Spinal cord (tissue), 10 donors: ENCODE measurements around the gene JPH2. TPM values are rescaled to one million over a fixed set of nuclear protein-coding genes. Genes with fewer than 3 reads are reported as not detected.

Source experiments
- DNase-seq, 6 donors: peaks; one replicate each; pipeline versions ENCODE4 v3.0.0 to v3.0.0-alpha.2; 2013 to 2015; ENCODE audit warnings: low spot score in 6 of 6, low read depth in 4 of 6
- H3K27ac ChIP-seq: one replicate; pipeline ENCODE4 v1.5.1; 2013; ENCODE audit warnings: low read depth, low read length, control low read depth
- H3K27me3 ChIP-seq: one replicate; pipeline ENCODE4 v1.6.1; 2013; ENCODE audit warnings: low read length; ENCODE audit not compliant: control insufficient read depth, insufficient read depth
- H3K36me3 ChIP-seq: one replicate; pipeline ENCODE4 v1.6.1; 2013; ENCODE audit warnings: low read length; ENCODE audit not compliant: control insufficient read depth, insufficient read depth
- H3K4me1 ChIP-seq: one replicate; pipeline ENCODE4 v1.6.1; 2013; ENCODE audit warnings: low read length; ENCODE audit not compliant: control insufficient read depth, insufficient read depth
- H3K4me3 ChIP-seq: one replicate; pipeline ENCODE4 v1.5.1; 2013; ENCODE audit warnings: low read depth, low read length, control low read depth
- H3K9me3 ChIP-seq: one replicate; pipeline ENCODE4 v1.6.1; 2013; ENCODE audit warnings: low read length; ENCODE audit not compliant: control insufficient read depth, insufficient read depth
- WGBS: methylation state at CpG from one replicate; pipeline ENCODE4 v1.1.5; 2013; ENCODE audit warnings: missing lambda C conversion rate; ENCODE audit not compliant: insufficient coverage; 5-methylcytosine and 5-hydroxymethylcytosine counted together
- polyA plus RNA-seq, 2 donors: library from polyadenylated mRNA; unstranded; fragments of 120-200 nt; gene quantifications; one replicate each; pipeline ENCODE4 v1.2.1, GENCODE V29; 2013; ENCODE audit not compliant: insufficient read length in 2 of 2
- total RNA-seq, 2 donors: library from RNA; depleted of rRNA in 1 of 2; stranded (reverse); fragments of 120-200 nt in 1 of 2; fragments of >200 nt in 1 of 2; gene quantifications; one replicate each; pipeline versions ENCODE4 v1.2.3 to v1.2.4, GENCODE V29; 2013 to 2014
- donor health status: healthy.

The JPH2 gene
- total and polyA plus RNA-seq, 4 donors, result 1.4 to 2.5 (median 1.6) TPM

- Histone ChIP-seq H3K9me3 (no peaks in the 10 kb centered on the region), H3K4me3 (no peak overlapping the region), H3K4me1 (peaks cover 3% of the 10 kb centered on the region), H3K36me3 (no peaks in the 10 kb centered on the region), H3K27ac (no peak overlapping the region), H3K27me3 (no peaks in the 10 kb centered on the region)
- 89% methylated on average over 12 of the region's 14 CpGs for WGBS
- no peak for DNase-seq
These were observed 35.2 kb downstream of the JPH2 start for GRCh38 chr20:44151621-44152416.

- WGBS, result no CpG with 5 or more reads among the region's 4 CpGs
- Histone ChIP-seq H3K27ac (no peak overlapping the region), H3K9me3 (no peaks in the 10 kb centered on the region), H3K27me3 (no peaks in the 10 kb centered on the region), H3K4me3 (no peak overlapping the region), H3K4me1 (peaks cover 5% of the 10 kb centered on the region), H3K36me3 (no peaks in the 10 kb centered on the region)
- no peak for DNase-seq
These were observed 40.7 kb downstream of the JPH2 start for GRCh38 chr20:44146272-44146671.

- Histone ChIP-seq H3K27me3 (no peaks in the 10 kb centered on the region), H3K36me3 (no peaks in the 10 kb centered on the region), H3K27ac (no peak overlapping the region), H3K4me3 (no peak overlapping the region), H3K9me3 (no peaks in the 10 kb centered on the region), H3K4me1 (peaks cover 5% of the 10 kb centered on the region)
- 93% methylated on average over 15 of the region's 18 CpGs for WGBS
- DNase-seq, result no peak
These were observed 41.7 kb downstream of the JPH2 start for GRCh38 chr20:44145131-44145775.

DNA sequence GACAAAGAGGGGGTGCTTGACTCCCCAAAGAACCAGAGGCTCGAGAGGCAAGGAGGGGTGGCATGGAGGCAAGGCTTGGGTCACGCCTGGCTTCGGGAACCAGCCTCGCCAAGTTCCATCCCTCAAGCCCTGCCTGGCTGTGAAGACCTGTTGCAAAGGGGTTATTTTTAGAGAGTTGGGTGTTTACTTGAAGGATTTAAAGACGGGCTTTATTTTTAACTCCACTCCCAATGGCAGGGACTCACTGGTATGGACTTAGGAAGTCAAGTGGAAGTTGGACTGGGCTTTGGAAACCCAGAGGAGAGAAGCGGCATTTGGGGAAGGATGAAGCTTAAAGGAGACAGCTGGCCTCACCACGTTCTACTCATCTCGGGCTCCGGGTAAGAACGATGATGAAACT, 43.1 kb downstream of the JPH2 start:
- 92% methylated on average over 9 of the region's 10 CpGs for WGBS
- H3K4me1 ChIP-seq, result peaks cover 5% of the 10 kb centered on the region
- no peak for DNase-seq
- H3K36me3 ChIP-seq, result no peaks in the 10 kb centered on the region
- H3K4me3 ChIP-seq, result no peak overlapping the region
- no peaks in the 10 kb centered on the region for H3K9me3 ChIP-seq
- no peaks in the 10 kb centered on the region for H3K27me3 ChIP-seq
- H3K27ac ChIP-seq, result no peak overlapping the region

DNA sequence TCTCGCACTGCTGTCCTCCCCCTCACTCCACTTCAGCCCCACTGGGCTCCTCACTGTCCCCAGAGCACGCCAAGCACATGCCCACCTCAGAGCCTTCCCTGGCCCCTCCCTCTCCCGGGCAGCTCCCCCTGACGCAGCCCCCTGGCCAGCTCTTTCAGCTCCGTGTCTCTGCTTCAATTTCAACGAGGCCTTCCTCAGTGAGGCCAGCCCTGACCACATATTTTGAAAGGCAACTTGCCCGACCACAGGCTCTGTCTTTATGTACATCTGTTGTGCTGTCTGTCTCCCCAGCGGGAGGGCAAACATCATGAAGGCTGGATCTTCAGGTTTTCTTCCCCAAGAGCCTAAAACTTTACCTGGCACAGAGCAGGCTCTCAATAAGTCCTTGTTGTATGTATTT, 44.6 kb downstream of the JPH2 start:
- Histone ChIP-seq H3K4me1 (peaks cover 5% of the 10 kb centered on the region), H3K9me3 (no peaks in the 10 kb centered on the region), H3K4me3 (no peak overlapping the region), H3K27ac (no peak overlapping the region), H3K36me3 (no peaks in the 10 kb centered on the region), H3K27me3 (no peaks in the 10 kb centered on the region)
- no peak for DNase-seq
- 26% methylated on average over 8 of the region's 8 CpGs for WGBS

GRCh38 chr20:44141873-44142272, 45.1 kb downstream of the JPH2 start:
- no peaks in the 10 kb centered on the region for H3K27me3 ChIP-seq
- H3K27ac ChIP-seq, result no peak overlapping the region
- WGBS, result 85% methylated on average over 4 of the region's 6 CpGs
- H3K4me1 ChIP-seq, result peaks cover 5% of the 10 kb centered on the region
- DNase-seq, result no peak
- H3K9me3 ChIP-seq, result no peaks in the 10 kb centered on the region
- no peaks in the 10 kb centered on the region for H3K36me3 ChIP-seq
- no peak overlapping the region for H3K4me3 ChIP-seq

GRCh38 chr20:44138867-44139266, 48.1 kb downstream of the JPH2 start:
- Histone ChIP-seq H3K4me1 (peaks cover 5% of the 10 kb centered on the region), H3K27me3 (no peaks in the 10 kb centered on the region), H3K27ac (no peak overlapping the region), H3K36me3 (no peaks in the 10 kb centered on the region), H3K9me3 (no peaks in the 10 kb centered on the region), H3K4me3 (no peak overlapping the region)
- DNase-seq, result no peak
- 78% methylated on average over 9 of the region's 10 CpGs for WGBS

DNA sequence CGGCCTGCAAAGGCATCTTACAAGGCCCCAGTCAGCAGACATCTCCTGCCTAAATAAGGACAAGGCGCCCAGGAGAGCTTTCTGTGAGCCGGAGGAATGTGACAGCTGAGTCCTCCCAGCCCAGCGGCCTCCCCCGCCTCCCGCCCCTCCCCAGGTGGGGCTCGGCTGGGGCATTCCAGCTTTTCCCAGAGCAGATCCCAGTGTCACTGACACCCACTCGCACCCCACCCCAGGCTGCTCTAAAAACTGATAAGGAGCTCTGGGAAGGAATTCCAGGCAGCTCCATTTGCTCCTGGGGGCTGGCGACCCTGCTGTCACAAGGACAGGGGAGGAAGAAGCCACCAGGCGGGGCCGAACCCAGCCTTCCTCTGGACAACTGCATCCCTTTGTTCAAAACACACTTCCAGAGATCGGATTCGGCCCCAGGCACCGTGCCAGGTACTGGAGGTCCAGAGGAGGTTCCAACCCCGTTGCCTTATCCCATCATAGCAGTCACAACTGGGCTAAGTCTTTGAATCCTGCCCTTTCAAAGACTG, 49.7 kb downstream of the JPH2 start:
- Histone ChIP-seq H3K27ac (no peak overlapping the region), H3K36me3 (no peaks in the 10 kb centered on the region), H3K9me3 (no peaks in the 10 kb centered on the region), H3K4me3 (no peak overlapping the region), H3K27me3 (no peaks in the 10 kb centered on the region), H3K4me1 (peaks cover 2% of the 10 kb centered on the region)
- WGBS, result 20% methylated on average over 14 of the region's 15 CpGs
- no peak for DNase-seq

- Histone ChIP-seq H3K4me1 (no peaks in the 10 kb centered on the region), H3K36me3 (no peaks in the 10 kb centered on the region), H3K9me3 (no peaks in the 10 kb centered on the region), H3K27ac (no peak overlapping the region), H3K27me3 (no peaks in the 10 kb centered on the region), H3K4me3 (no peak overlapping the region)
- 56% methylated on average over 6 of the region's 7 CpGs for WGBS
- DNase-seq, result no peak
These were observed 50.3 kb downstream of the JPH2 start for GRCh38 chr20:44136579-44137265.
